ENCODE measurements around the gene HBE1.

DNA sequence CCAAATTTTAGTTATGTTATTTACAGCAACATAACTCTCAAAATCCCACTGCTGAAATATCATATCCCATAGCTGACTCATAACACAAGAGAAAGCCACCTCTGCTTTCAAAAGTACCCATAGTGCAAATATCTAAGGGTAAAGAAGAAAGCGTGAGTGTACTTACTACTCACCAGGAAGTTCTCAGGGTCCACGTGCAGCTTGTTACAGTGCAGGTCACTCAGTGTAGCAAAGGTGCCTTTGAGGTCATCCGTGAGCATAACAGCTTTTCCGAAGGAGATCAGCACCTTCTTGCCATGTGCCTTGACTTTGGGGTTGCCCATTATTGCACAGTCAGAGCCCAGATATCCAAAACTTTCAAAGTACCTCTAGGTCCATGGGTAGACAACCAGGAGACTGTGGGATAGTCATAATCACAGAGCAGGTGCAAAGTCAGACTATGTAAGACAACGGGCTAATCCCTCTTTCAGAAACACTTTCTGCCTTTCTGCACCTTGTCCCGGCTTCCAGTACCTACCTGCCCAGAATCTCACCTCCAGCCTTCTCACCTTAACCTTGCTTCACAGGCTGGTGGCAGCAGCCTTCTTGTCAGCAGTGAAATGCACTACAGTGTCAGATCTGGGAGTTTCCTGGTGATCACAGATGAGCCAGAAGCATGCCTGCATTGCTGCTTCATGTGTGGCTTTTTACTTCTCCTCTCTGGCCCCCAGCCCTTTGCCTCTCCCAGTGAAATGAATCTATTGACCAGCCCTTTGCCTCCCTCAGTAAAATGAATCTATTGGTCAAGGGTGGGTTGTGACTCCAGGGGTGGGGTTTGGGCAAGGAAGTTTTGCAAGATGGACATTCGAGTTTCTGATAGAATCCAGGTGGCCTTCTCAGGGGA, 26.6 kb downstream of the HBE1 start:
- TF ChIP-seq, protein P1, sequence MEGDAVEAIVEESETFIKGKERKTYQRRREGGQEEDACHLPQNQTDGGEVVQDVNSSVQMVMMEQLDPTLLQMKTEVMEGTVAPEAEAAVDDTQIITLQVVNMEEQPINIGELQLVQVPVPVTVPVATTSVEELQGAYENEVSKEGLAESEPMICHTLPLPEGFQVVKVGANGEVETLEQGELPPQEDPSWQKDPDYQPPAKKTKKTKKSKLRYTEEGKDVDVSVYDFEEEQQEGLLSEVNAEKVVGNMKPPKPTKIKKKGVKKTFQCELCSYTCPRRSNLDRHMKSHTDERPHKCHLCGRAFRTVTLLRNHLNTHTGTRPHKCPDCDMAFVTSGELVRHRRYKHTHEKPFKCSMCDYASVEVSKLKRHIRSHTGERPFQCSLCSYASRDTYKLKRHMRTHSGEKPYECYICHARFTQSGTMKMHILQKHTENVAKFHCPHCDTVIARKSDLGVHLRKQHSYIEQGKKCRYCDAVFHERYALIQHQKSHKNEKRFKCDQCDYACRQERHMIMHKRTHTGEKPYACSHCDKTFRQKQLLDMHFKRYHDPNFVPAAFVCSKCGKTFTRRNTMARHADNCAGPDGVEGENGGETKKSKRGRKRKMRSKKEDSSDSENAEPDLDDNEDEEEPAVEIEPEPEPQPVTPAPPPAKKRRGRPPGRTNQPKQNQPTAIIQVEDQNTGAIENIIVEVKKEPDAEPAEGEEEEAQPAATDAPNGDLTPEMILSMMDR (IDR thresholded peaks at IDR 0.05), result no peak
- TF ChIP-seq POLR2A (IDR thresholded peaks at IDR 0.05), result no peak

All from testis (tissue), 2 donors.